K562 (cell line): ENCODE results near the gene REX1BD. TPM values are rescaled to one million over a fixed set of nuclear protein-coding genes. Genes with fewer than 3 reads are reported as not detected.

Experiments used
- AFF4 ChIP-seq: sonication (generic); formaldehyde crosslinking; IDR thresholded peaks from 2 replicates; pipeline ENCODE4 v1.8.0; 2023; ENCODE audit warnings: mild to moderate bottlenecking, missing genetic modification reagents
- CHD2 ChIP-seq: IDR thresholded peaks from 2 replicates; pipeline ENCODE4 v1.6.1; 2011; ENCODE audit warnings: low read depth, low read length
- CREB3L1 ChIP-seq: fragments of 450-650 bp; IDR thresholded peaks from 2 replicates; pipeline ENCODE4 v1.6.1; 2014; ENCODE audit warnings: low read depth, mild to moderate bottlenecking, moderate library complexity, borderline replicate concordance
- MIER1 ChIP-seq: fragments of 450-650 bp; IDR thresholded peaks from 2 replicates; pipeline ENCODE4 v1.6.1; 2016; ENCODE audit warnings: antibody characterized with exemption, mild to moderate bottlenecking, low read depth
- NFRKB ChIP-seq: fragments of 450-650 bp; IDR thresholded peaks from 2 replicates; pipeline ENCODE4 v1.6.1; 2016; ENCODE audit warnings: low read depth
- PHTF2 ChIP-seq: fragments of 250-450 bp; sonication (Bioruptor Pico); IDR thresholded peaks from 2 replicates; pipeline ENCODE4 v1.5.0; 2021; ENCODE audit warnings: mild to moderate bottlenecking
- PTBP1 ChIP-seq: fragments of 200-400 bp; formaldehyde crosslinking; IDR thresholded peaks from 2 replicates; pipeline ENCODE4 v1.6.1; 2017; ENCODE audit warnings: low read depth, low read length
- RBM39 ChIP-seq: fragments of 200-400 bp; formaldehyde crosslinking; optimal IDR thresholded peaks from 2 replicates; pipeline ENCODE3; 2018; ENCODE audit warnings: low read depth, low read length
- RFX7 ChIP-seq: fragments of 250-450 bp; sonication (Bioruptor Pico); IDR thresholded peaks from 2 replicates; pipeline ENCODE4 v1.5.1; 2021; ENCODE audit warnings: mild to moderate bottlenecking
- TEAD1 ChIP-seq, 2 experiments: fragments of 450-650 bp in 1 of 2; sonication (generic) in 1 of 2; formaldehyde crosslinking; IDR thresholded peaks; 2 replicates each; pipeline versions ENCODE4 v1.4.0 to v1.8.0; 2020 to 2022; ENCODE audit warnings: mild to moderate bottlenecking in 2 of 2, missing genetic modification reagents in 1 of 2
- ZBTB40 ChIP-seq, 2 experiments: fragments of 450-650 bp in 1 of 2; sonication (generic) in 1 of 2; formaldehyde crosslinking in 1 of 2; IDR thresholded peaks; 2 replicates each; pipeline versions ENCODE4 v1.7.1 to v1.9.0; 2016 to 2022; ENCODE audit warnings: inconsistent platforms in 1 of 2, mild to moderate bottlenecking in 1 of 2, missing genetic modification reagents in 1 of 2
- ZNF75A ChIP-seq: fragments of 450-650 bp; formaldehyde crosslinking; IDR thresholded peaks from 2 replicates; pipeline ENCODE4 v1.4.0; 2020; ENCODE audit warnings: mild to moderate bottlenecking
- polyA plus RNA-seq, 8 experiments: library from polyadenylated mRNA; depleted of rRNA in 4 of 8; stranded (reverse) in 5 of 8; unstranded in 3 of 8; fragments of >200 nt; fragmentation: Nextera tagmentation in 2 of 8; fragmentation: Illumina TruSeq in 1 of 8; extraction: Ambion mirVana in 2 of 8; extraction: Trizol in 1 of 8; gene quantifications; 2 replicates each; pipeline versions ENCODE4 v1.2.1 to v1.2.3, GENCODE V29; 2011 to 2014; ENCODE audit warnings: inconsistent platforms in 1 of 8, missing spikeins in 1 of 8
- total RNA-seq, 7 experiments: library from RNA; depleted of rRNA in 6 of 7; stranded (reverse); fragments of >200 nt in 6 of 7; fragmentation: Illumina TruSeq in 2 of 7; extraction: Trizol in 2 of 7; gene quantifications; 2 replicates each; pipeline versions ENCODE4 v1.2.1 to v1.2.3, GENCODE V29; 2011 to 2021; ENCODE audit warnings: low replicate concordance in 1 of 7

Gene REX1BD
- total and polyA plus RNA-seq, 9 of the 15 experiments (the other 6 are each of a cell fraction or from before 2014, with no cell fraction given): 1.9 to 136 (median 13.8) TPM

GRCh38 chr19:18589380-18590272 is 1.0 kb downstream of the REX1BD start (continued):
- TF ChIP-seq ZBTB40 (IDR thresholded peaks at IDR 0.05) (no peak), ZBTB40 (CRISPR knock-in tag; IDR thresholded peaks at IDR 0.05) (peak; percentile 59), RFX7 (no peak), AFF4 (CRISPR knock-in tag) (peak; percentile 36), CREB3L1 (peak; percentile 77; the same call in 1 of the 2 replicates), NFRKB (0 out of 2 replicates have a peak, but pooled peaks have one; percentile 5), CHD2 (peak; percentile 55), TEAD1 (CRISPR knock-in tag; IDR thresholded peaks at IDR 0.05) (no peak; a peak in 2 of 4 replicates), PTBP1 (no peak), ZNF75A (CRISPR knock-in tag) (no peak), MIER1 (peak; percentile 55; the same call in 1 of the 2 replicates), RBM39 (peak; percentile 13), PHTF2 (CRISPR knock-in tag) (no peak)
